Peyer's patch (tissue), 4 donors: ENCODE results near the gene ATP1A1.

ENCODE experiments used
- POLR2A ChIP-seq, 2 donors: fragments of 450-650 bp; IDR thresholded peaks; one replicate each; pipeline ENCODE4 v1.5.1; 2017; ENCODE audit warnings: antibody characterized with exemption in 2 of 2, mild to moderate bottlenecking in 2 of 2, moderate library complexity in 2 of 2
- TF ChIP-seq, protein P1 (sequence below), 6 experiments: fragments of 450-650 bp in 4 of 6; fragments of 200-600 bp in 2 of 6; sonication (generic) in 1 of 6; IDR thresholded peaks; one replicate each; pipeline ENCODE4 v1.5.1; 2017 to 2019; ENCODE audit warnings: antibody characterized with exemption in 6 of 6, mild to moderate bottlenecking in 3 of 6, moderate library complexity in 1 of 6

DNA sequence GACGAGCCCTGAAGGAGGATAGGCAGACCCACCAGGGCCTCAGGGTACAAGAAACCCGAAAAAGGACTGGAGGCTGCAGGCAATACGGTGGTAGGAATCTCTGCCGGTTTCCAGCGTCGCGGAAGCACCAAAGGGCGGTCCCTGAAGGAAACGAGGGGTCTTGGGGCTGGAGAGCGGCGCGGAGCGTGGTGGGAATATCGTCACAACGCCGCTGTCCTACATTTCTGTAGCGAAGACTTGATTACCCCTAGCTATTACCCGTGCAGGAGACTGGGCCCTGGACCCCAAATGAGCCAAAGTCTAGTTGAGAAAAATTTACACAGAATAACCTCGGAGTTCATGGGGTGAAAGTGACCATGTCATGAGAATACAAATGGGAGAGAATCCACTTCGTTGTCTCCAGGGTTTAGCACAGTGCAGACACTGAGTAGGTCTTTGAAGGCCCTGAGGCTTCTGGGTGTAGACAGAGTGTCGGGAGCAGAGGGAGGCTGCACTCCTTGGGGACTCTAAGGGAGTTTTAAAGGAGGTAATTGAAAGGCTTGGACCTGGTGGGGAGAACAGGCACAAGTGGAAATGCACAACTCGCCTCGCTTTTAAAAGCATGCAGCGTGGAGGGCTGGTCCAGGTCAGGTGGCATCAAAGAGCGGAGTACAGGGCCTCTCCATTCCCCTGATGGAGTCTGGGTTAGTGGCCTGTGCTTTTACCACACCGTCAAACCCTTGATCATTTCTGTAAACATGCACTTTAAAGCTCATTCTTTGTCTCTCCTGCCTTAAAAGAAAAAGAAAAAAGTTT is 1.5 kb downstream of the ATP1A1 start:
- TF ChIP-seq, protein P1, sequence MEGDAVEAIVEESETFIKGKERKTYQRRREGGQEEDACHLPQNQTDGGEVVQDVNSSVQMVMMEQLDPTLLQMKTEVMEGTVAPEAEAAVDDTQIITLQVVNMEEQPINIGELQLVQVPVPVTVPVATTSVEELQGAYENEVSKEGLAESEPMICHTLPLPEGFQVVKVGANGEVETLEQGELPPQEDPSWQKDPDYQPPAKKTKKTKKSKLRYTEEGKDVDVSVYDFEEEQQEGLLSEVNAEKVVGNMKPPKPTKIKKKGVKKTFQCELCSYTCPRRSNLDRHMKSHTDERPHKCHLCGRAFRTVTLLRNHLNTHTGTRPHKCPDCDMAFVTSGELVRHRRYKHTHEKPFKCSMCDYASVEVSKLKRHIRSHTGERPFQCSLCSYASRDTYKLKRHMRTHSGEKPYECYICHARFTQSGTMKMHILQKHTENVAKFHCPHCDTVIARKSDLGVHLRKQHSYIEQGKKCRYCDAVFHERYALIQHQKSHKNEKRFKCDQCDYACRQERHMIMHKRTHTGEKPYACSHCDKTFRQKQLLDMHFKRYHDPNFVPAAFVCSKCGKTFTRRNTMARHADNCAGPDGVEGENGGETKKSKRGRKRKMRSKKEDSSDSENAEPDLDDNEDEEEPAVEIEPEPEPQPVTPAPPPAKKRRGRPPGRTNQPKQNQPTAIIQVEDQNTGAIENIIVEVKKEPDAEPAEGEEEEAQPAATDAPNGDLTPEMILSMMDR (IDR thresholded peaks at IDR 0.05) = no peak
- peak in 1 of 2 donors; percentile 21 for TF ChIP-seq POLR2A (IDR thresholded peaks at IDR 0.05)
